GM23248 (cell line): ENCODE data around the gene BATF. TPM values are rescaled to one million over a fixed set of nuclear protein-coding genes. Genes with fewer than 3 reads are reported as not detected.

Experiments used
- DNase-seq: peaks from one replicate; pipeline ENCODE4 v3.0.0-alpha.2; 2015
- H2AFZ ChIP-seq: fragments of 200-600 bp; sonication (generic); 2 replicates; pipeline ENCODE4 v1.6.1; 2016; ENCODE audit warnings: antibody characterized with exemption
- H3F3A ChIP-seq: fragments of 200-600 bp; sonication (generic); 2 replicates; pipeline ENCODE4 v1.6.1; 2016; ENCODE audit warnings: mild to moderate bottlenecking, antibody characterized with exemption, mixed run types; ENCODE audit not compliant: insufficient read depth
- H3K27ac ChIP-seq: fragments of 200-600 bp; sonication (generic); 2 replicates; pipeline ENCODE4 v1.5.1; 2016; ENCODE audit warnings: mild to moderate bottlenecking
- H3K27me3 ChIP-seq: fragments of 200-600 bp; sonication (generic); replicated peaks from 2 replicates; pipeline ENCODE4 v1.6.1; 2016; ENCODE audit warnings: mild to moderate bottlenecking; ENCODE audit not compliant: insufficient read depth
- H3K36me3 ChIP-seq: fragments of 200-600 bp; sonication (generic); 2 replicates; pipeline ENCODE4 v1.6.1; 2016; ENCODE audit warnings: low read depth, mild to moderate bottlenecking
- H3K4me1 ChIP-seq: fragments of 200-600 bp; sonication (generic); 2 replicates; pipeline ENCODE4 v1.6.1; 2016; ENCODE audit warnings: mild to moderate bottlenecking; ENCODE audit not compliant: insufficient read depth
- H3K4me2 ChIP-seq: fragments of 200-600 bp; sonication (generic); one replicate; pipeline ENCODE4 v1.6.1; 2016; ENCODE audit warnings: mild to moderate bottlenecking; ENCODE audit not compliant: unreplicated experiment
- H3K4me3 ChIP-seq: fragments of 200-600 bp; sonication (generic); 2 replicates; pipeline ENCODE4 v1.5.1; 2016; ENCODE audit warnings: mild to moderate bottlenecking
- H3K79me2 ChIP-seq: fragments of 200-600 bp; sonication (generic); 2 replicates; pipeline ENCODE4 v1.6.1; 2016; ENCODE audit warnings: mild to moderate bottlenecking; ENCODE audit not compliant: insufficient read depth
- H3K9ac ChIP-seq: fragments of 200-600 bp; sonication (generic); 2 replicates; pipeline ENCODE4 v1.6.1; 2016; ENCODE audit warnings: mild to moderate bottlenecking
- H3K9me2 ChIP-seq: fragments of 200-600 bp; sonication (generic); 2 replicates; pipeline ENCODE4 v1.6.1; 2016; ENCODE audit warnings: mixed run types, mild to moderate bottlenecking, moderate library complexity; ENCODE audit not compliant: insufficient read depth
- H3K9me3 ChIP-seq: fragments of 200-600 bp; sonication (generic); one replicate; pipeline ENCODE4 v1.6.1; 2017; ENCODE audit warnings: low read depth
- H4K20me1 ChIP-seq: fragments of 200-600 bp; sonication (generic); 2 replicates; pipeline ENCODE4 v1.6.0; 2016; ENCODE audit not compliant: insufficient read depth
- EZH2 ChIP-seq: fragments of 200-600 bp; sonication (generic); IDR thresholded peaks from 2 replicates; pipeline ENCODE4 v1.6.1; 2018; ENCODE audit warnings: antibody characterized with exemption, mild to moderate bottlenecking; ENCODE audit not compliant: insufficient read depth, poor library complexity, severe bottlenecking
- EZH2phosphoT487 ChIP-seq: fragments of 200-600 bp; sonication (generic); IDR thresholded peaks from 2 replicates; pipeline ENCODE4 v1.6.1; 2018; ENCODE audit warnings: antibody characterized with exemption, moderate library complexity, mild to moderate bottlenecking, low read depth; ENCODE audit not compliant: insufficient read depth
- WGBS, 2 experiments: methylation state at CpG; one replicate each; pipeline ENCODE4 v1.1.6; 2015 to 2017; ENCODE audit warnings: low lambda C conversion rate in 2 of 2, low coverage in 1 of 2; ENCODE audit errors: missing lambda C conversion rate in 2 of 2; 5-methylcytosine and 5-hydroxymethylcytosine counted together
- in situ Hi-C: fragments of 300-500 bp; cut with MboI; formaldehyde crosslinking; loops from 2 replicates; pipeline ENCODE4 v1.15.0; 2020
- polyA plus RNA-seq: library from polyadenylated mRNA; unstranded; fragments of >200 nt; fragmentation: Nextera tagmentation; extraction: Ambion mirVana; gene quantifications from 2 replicates; pipeline ENCODE4 v1.2.1, GENCODE V29; 2016
- total RNA-seq: library from RNA; depleted of rRNA; stranded (reverse); fragments of >200 nt; shearing (Covaris generic); gene quantifications from 2 replicates; pipeline ENCODE4 v1.2.3, GENCODE V29; 2014

Gene BATF
- total and polyA plus RNA-seq, 2 experiments from 2014 or later = not detected

GRCh38 chr14:75537071-75537470 lies 14.8 kb downstream of the BATF start:
- Histone ChIP-seq H3K9ac (no peak overlapping the region), H3K27ac (no peak overlapping the region)
- DNase-seq = no peak

GRCh38 chr14:75539162-75539560 lies 16.9 kb downstream of the BATF start:
- peaks cover 10% of the 10 kb centered on the region for H3K4me1 ChIP-seq
- H3K4me3 ChIP-seq = no peak overlapping the region
- no peaks in the 10 kb centered on the region for H4K20me1 ChIP-seq
- no peak overlapping the region for H3K4me2 ChIP-seq
- H3K79me2 ChIP-seq = no peaks in the 10 kb centered on the region
- WGBS, 2 experiments = 91 to 94% methylated on average over 5 of the region's 5 CpGs
- H2AFZ ChIP-seq = no peak overlapping the region
- no peak overlapping the region for H3K27ac ChIP-seq
- no peak for DNase-seq
- no peaks in the 10 kb centered on the region for H3K27me3 ChIP-seq
- H3K9ac ChIP-seq = no peak overlapping the region
- peaks cover 11% of the 10 kb centered on the region; the same call in 1 of the 2 replicates for H3F3A ChIP-seq
- no peaks in the 10 kb centered on the region for H3K9me3 ChIP-seq
- H3K9me2 ChIP-seq = no peaks in the 10 kb centered on the region
- in situ Hi-C loops = no loop called here
- no peak for TF ChIP-seq EZH2
- no peak for TF ChIP-seq EZH2phosphoT487
- no peaks in the 10 kb centered on the region for H3K36me3 ChIP-seq

More at GRCh38 chr14:75537071-75537470, 14.8 kb downstream of the BATF start:
- Histone ChIP-seq H3K79me2 (no peaks in the 10 kb centered on the region), H3K4me3 (no peak overlapping the region), H3K4me2 (no peak overlapping the region), H3K27me3 (no peaks in the 10 kb centered on the region), H3K9me3 (no peaks in the 10 kb centered on the region), H2AFZ (no peak overlapping the region), H3K4me1 (peaks cover 10% of the 10 kb centered on the region), H3K9me2 (no peaks in the 10 kb centered on the region), H3F3A (peaks cover 11% of the 10 kb centered on the region; the same call in 1 of the 2 replicates), H4K20me1 (no peaks in the 10 kb centered on the region), H3K36me3 (no peaks in the 10 kb centered on the region)
- WGBS, 2 experiments = 46% methylated on average over 4 of the region's 4 CpGs
- in situ Hi-C loops = no loop called here
- no peak for TF ChIP-seq EZH2
- TF ChIP-seq EZH2phosphoT487 = no peak

DNA sequence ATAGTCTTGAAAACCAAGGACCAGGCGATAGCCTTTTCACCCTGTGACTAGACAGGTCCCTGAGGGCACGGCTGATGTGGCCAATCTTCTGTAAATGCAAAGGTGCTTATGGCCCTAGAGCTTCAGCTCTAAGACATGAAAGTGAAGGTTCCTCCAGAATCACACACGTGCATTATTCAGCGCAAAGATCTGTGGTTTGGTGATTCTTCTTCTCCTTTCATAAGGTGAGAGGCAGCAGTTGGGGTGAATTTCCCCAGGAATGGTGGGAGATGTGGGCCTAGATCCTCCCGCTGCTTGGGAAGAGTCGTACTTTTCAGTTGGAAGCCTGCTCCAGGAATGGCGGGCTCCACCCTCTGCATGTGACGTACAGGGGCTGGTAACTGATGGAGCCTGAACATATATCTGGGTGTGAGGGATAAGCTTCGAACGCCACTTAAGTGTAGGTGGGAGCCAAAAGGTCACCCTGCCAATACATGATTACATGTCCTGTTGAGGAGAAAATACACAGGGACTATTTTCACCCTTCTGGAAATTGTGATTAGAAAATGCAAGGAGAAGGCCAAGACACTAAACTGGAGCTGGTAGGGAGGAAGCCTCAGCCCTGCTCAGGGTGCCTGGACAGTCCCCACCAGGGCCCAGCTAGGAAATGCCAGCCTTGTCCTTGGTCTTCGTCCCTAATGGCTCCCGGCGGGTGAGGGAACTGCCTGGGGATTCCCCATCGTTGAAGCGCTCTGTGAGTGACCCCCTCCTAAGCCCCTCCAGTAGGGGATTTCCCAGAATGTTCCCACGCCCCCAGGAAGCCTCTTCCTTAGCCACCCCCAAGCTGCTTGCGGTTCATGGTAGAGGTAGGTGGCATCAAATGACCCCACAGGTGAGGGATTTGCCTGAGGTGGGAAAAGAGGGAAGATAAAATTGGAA lies 17.6 kb downstream of the BATF start:
- Histone ChIP-seq H3K4me1 (peaks cover 10% of the 10 kb centered on the region), H3K9ac (no peak overlapping the region), H3K79me2 (no peaks in the 10 kb centered on the region), H3K4me3 (no peak overlapping the region), H3K27ac (no peak overlapping the region), H3K27me3 (no peaks in the 10 kb centered on the region), H3K9me2 (no peaks in the 10 kb centered on the region), H4K20me1 (no peaks in the 10 kb centered on the region), H2AFZ (no peak overlapping the region), H3K4me2 (no peak overlapping the region), H3K36me3 (no peaks in the 10 kb centered on the region), H3F3A (peaks cover 11% of the 10 kb centered on the region; the same call in 1 of the 2 replicates), H3K9me3 (no peaks in the 10 kb centered on the region)
- 79 to 86% methylated on average over 17 of the region's 17 CpGs for WGBS, 2 experiments
- in situ Hi-C loops = no loop called here
- TF ChIP-seq EZH2 = no peak
- no peak for TF ChIP-seq EZH2phosphoT487
- no peak for DNase-seq

DNA sequence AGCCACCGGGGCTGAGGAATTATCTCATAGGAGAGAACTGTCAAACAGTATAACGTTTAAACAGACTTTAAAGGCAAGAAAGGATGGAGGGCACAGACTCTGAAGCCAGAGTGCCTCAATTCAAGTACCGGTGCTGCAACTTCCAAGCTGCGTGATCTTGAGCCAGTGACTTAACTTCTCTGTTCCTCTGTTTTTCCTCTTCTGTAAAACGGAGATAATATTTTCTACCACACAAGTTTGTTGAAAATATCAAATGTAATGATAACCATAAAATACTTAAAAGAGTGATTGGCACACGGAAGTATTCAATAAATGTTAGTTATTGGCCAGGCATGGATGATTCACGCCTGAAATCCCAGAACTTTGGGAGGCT lies 18.2 kb downstream of the BATF start:
- H3K4me1 ChIP-seq = peaks cover 9% of the 10 kb centered on the region
- TF ChIP-seq EZH2phosphoT487 (no peak), EZH2 (no peak)
- in situ Hi-C loops = no loop called here

More for the DNA sequence above, 18.2 kb downstream of the BATF start:
- no peak overlapping the region for H3K27ac ChIP-seq
- no peak overlapping the region for H2AFZ ChIP-seq
- H3K4me3 ChIP-seq = no peak overlapping the region
- H4K20me1 ChIP-seq = no peaks in the 10 kb centered on the region
- no peaks in the 10 kb centered on the region for H3K27me3 ChIP-seq
- H3K4me2 ChIP-seq = no peak overlapping the region
- no peaks in the 10 kb centered on the region for H3K79me2 ChIP-seq
- H3K9me3 ChIP-seq = no peaks in the 10 kb centered on the region
- peaks cover 9% of the 10 kb centered on the region; the same call in 1 of the 2 replicates for H3F3A ChIP-seq
- H3K36me3 ChIP-seq = no peaks in the 10 kb centered on the region
- no peaks in the 10 kb centered on the region for H3K9me2 ChIP-seq
- no peak for DNase-seq
- WGBS, 2 experiments = 75 to 76% methylated on average over 7 of the region's 7 CpGs
- H3K9ac ChIP-seq = no peak overlapping the region
